BLaER1 treated with 17β-estradiol and CSF1 and Interleukin-3, amounts not matched to agents 10 nM and 100 nM (cell line): ENCODE results near the gene NOXA1.

Experiments
- H3K27ac ChIP-seq, 11 experiments: shearing (Covaris generic); formaldehyde crosslinking; 2 replicates each; pipeline ENCODE4 v1.8.1; 2022
- H3K27me3 ChIP-seq, 11 experiments: shearing (Covaris generic); formaldehyde crosslinking; 2 replicates each; pipeline ENCODE4 v1.8.1; 2022
- H3K36me3 ChIP-seq, 11 experiments: shearing (Covaris generic); formaldehyde crosslinking; 2 replicates each; pipeline ENCODE4 v1.8.1; 2022
- H3K4me1 ChIP-seq, 10 experiments: shearing (Covaris generic); formaldehyde crosslinking; 2 replicates each; pipeline ENCODE4 v1.8.1; 2022
- H3K4me2 ChIP-seq, 11 experiments: shearing (Covaris generic); formaldehyde crosslinking; 2 replicates each; pipeline ENCODE4 v1.8.1; 2022
- H3K4me3 ChIP-seq, 10 experiments: shearing (Covaris generic); formaldehyde crosslinking; 2 replicates each; pipeline ENCODE4 v1.8.1; 2022
- H3K9ac ChIP-seq, 11 experiments: shearing (Covaris generic); formaldehyde crosslinking; 2 replicates each; pipeline ENCODE4 v1.8.1; 2022
- H3K9me3 ChIP-seq, 11 experiments: shearing (Covaris generic); formaldehyde crosslinking; replicated peaks in 1 of 11; 2 replicates each; pipeline ENCODE4 v1.8.1; 2022
- H4K20me1 ChIP-seq, 11 experiments: shearing (Covaris generic); formaldehyde crosslinking; 2 replicates each; pipeline ENCODE4 v1.8.1; 2022
- Cebpa-rat ChIP-seq, 11 experiments: shearing (Covaris generic); IDR thresholded peaks; 2 replicates each; pipeline ENCODE4 v1.8.1; 2022

Gene NOXA1

GRCh38 chr9:137452761-137453642, 29.8 kb downstream of the NOXA1 start:
- H3K9ac ChIP-seq, result peak overlapping the region in 3 of 11 experiments; percentile 14 to 23 (median 22); a peak in 3 of 22 replicates
- peaks cover 73 to 87% (median 81%) of the 10 kb centered on the region in 10 experiments for H3K4me1 ChIP-seq
- peaks cover 7 to 60% (median 38%) of the 10 kb centered on the region in 11 experiments; a peak in 17 of 22 replicates for H3K36me3 ChIP-seq
- peak overlapping the region in 1 of 11 experiments; percentile 32; a peak in 1 of 22 replicates for H3K27ac ChIP-seq
- TF ChIP-seq Cebpa-rat (IDR thresholded peaks at IDR 0.05), result no peak
- no peaks in the 10 kb centered on the region for H3K27me3 ChIP-seq
- no peaks in the 10 kb centered on the region for H3K9me3 ChIP-seq
- peaks cover 0 to 82% (median 69%) of the 10 kb centered on the region in 11 experiments; a peak in 19 of 22 replicates for H4K20me1 ChIP-seq
- peak overlapping the region in 7 of 10 experiments; percentile 7 to 44 (median 23); a peak in 7 of 20 replicates for H3K4me3 ChIP-seq
- H3K4me2 ChIP-seq, result peak overlapping the region; percentile 63 to 87 (median 79)

GRCh38 chr9:137453643-137454081, 30.5 kb downstream of the NOXA1 start:
- Histone ChIP-seq H3K4me1 (peaks cover 72 to 91% (median 86%) of the 10 kb centered on the region in 10 experiments), H3K9ac (peak overlapping the region in 3 of 11 experiments; percentile 14 to 23 (median 22); a peak in 3 of 22 replicates), H3K27ac (peak overlapping the region in 1 of 11 experiments; percentile 32; a peak in 1 of 22 replicates), H3K27me3 (no peaks in the 10 kb centered on the region), H3K36me3 (peaks cover 7 to 54% (median 35%) of the 10 kb centered on the region in 11 experiments; a peak in 17 of 22 replicates), H3K9me3 (no peaks in the 10 kb centered on the region), H4K20me1 (peaks cover 0 to 82% (median 70%) of the 10 kb centered on the region in 11 experiments; a peak in 19 of 22 replicates), H3K4me2 (peak overlapping the region; percentile 63 to 87 (median 79)), H3K4me3 (peak overlapping the region in 7 of 10 experiments; percentile 7 to 44 (median 23); a peak in 8 of 20 replicates)
- TF ChIP-seq Cebpa-rat (IDR thresholded peaks at IDR 0.05), result no peak

- no peaks in the 10 kb centered on the region for H3K9me3 ChIP-seq
- peaks cover 0 to 78% (median 67%) of the 10 kb centered on the region in 11 experiments; a peak in 19 of 22 replicates for H4K20me1 ChIP-seq
- H3K27ac ChIP-seq, result peak overlapping the region in 9 of 11 experiments; percentile 15 to 62 (median 42); a peak in 12 of 22 replicates
- peaks cover 69 to 88% (median 83%) of the 10 kb centered on the region in 10 experiments for H3K4me1 ChIP-seq
- peak overlapping the region; percentile 97 to 100 (median 100) for H3K4me2 ChIP-seq
- H3K27me3 ChIP-seq, result no peaks in the 10 kb centered on the region
- peak overlapping the region; percentile 29 to 64 (median 50); a peak in 19 of 20 replicates for H3K4me3 ChIP-seq
- no peak for TF ChIP-seq Cebpa-rat (IDR thresholded peaks at IDR 0.05)
- peak overlapping the region in 10 of 11 experiments; percentile 23 to 61 (median 48); a peak in 13 of 22 replicates for H3K9ac ChIP-seq
- peaks cover 4 to 49% (median 29%) of the 10 kb centered on the region in 11 experiments; a peak in 17 of 22 replicates for H3K36me3 ChIP-seq
Observed at GRCh38 chr9:137454145-137454596, 31.0 kb downstream of the NOXA1 start.

GRCh38 chr9:137454597-137455358, 31.6 kb downstream of the NOXA1 start:
- no peak for TF ChIP-seq Cebpa-rat (IDR thresholded peaks at IDR 0.05)
- Histone ChIP-seq H3K4me2 (peak overlapping the region; percentile 97 to 100 (median 100)), H3K4me3 (peak overlapping the region; percentile 29 to 64 (median 50); a peak in 19 of 20 replicates), H4K20me1 (peaks cover 0 to 72% (median 62%) of the 10 kb centered on the region in 11 experiments; a peak in 19 of 22 replicates), H3K27ac (peak overlapping the region in 9 of 11 experiments; percentile 15 to 62 (median 42); a peak in 11 of 22 replicates), H3K27me3 (no peaks in the 10 kb centered on the region), H3K36me3 (peaks cover 0 to 43% (median 23%) of the 10 kb centered on the region in 11 experiments; a peak in 15 of 22 replicates), H3K4me1 (peaks cover 67 to 88% (median 82%) of the 10 kb centered on the region in 10 experiments), H3K9ac (peak overlapping the region in 10 of 11 experiments; percentile 23 to 61 (median 48); a peak in 14 of 22 replicates), H3K9me3 (no peaks in the 10 kb centered on the region)

- peaks cover 0 to 69% (median 57%) of the 10 kb centered on the region in 11 experiments; a peak in 19 of 22 replicates for H4K20me1 ChIP-seq
- peak overlapping the region; percentile 97 to 100 (median 100) for H3K4me2 ChIP-seq
- no peaks in the 10 kb centered on the region for H3K9me3 ChIP-seq
- peak overlapping the region in 7 of 11 experiments; percentile 23 to 87 (median 42); a peak in 8 of 22 replicates for H3K9ac ChIP-seq
- peaks cover 0 to 40% (median 21%) of the 10 kb centered on the region in 11 experiments; a peak in 15 of 22 replicates for H3K36me3 ChIP-seq
- peak overlapping the region in 1 of 10 experiments; percentile 7; a peak in 3 of 20 replicates for H3K4me3 ChIP-seq
- H3K4me1 ChIP-seq, result peaks cover 66 to 88% (median 83%) of the 10 kb centered on the region in 10 experiments
- TF ChIP-seq Cebpa-rat (IDR thresholded peaks at IDR 0.05), result no peak
- H3K27me3 ChIP-seq, result no peaks in the 10 kb centered on the region
- H3K27ac ChIP-seq, result peak overlapping the region in 1 of 11 experiments; percentile 36; a peak in 1 of 22 replicates
Observed at GRCh38 chr9:137455359-137455991, 32.3 kb downstream of the NOXA1 start.

- Histone ChIP-seq H4K20me1 (peaks cover 0 to 71% (median 57%) of the 10 kb centered on the region in 11 experiments; a peak in 19 of 22 replicates), H3K9me3 (no peaks in the 10 kb centered on the region), H3K4me3 (0 out of 20 replicates have a peak overlapping the region, but pooled peaks of 1 of the 10 experiments have one; percentile 84), H3K36me3 (peaks cover 0 to 40% (median 21%) of the 10 kb centered on the region in 11 experiments; a peak in 15 of 22 replicates), H3K4me1 (peaks cover 66 to 91% (median 89%) of the 10 kb centered on the region in 10 experiments), H3K27me3 (no peaks in the 10 kb centered on the region), H3K4me2 (peak overlapping the region; percentile 97 to 100 (median 100)), H3K27ac (no peak overlapping the region), H3K9ac (peak overlapping the region in 9 of 11 experiments; percentile 22 to 88 (median 55); a peak in 12 of 22 replicates)
- TF ChIP-seq Cebpa-rat (IDR thresholded peaks at IDR 0.05), result no peak
Observed at GRCh38 chr9:137456061-137456863, 33.1 kb downstream of the NOXA1 start.
